CD14-positive monocyte (primary cell): ENCODE data around the gene ADCY2. TPM values are rescaled to one million over a fixed set of nuclear protein-coding genes. Genes with fewer than 3 reads are reported as not detected.
A peak's percentile ranks its signal among the peaks of the same experiment; 100 is the strongest.

ENCODE experiments used
- DNase-seq, 3 donors: peaks; one replicate each; pipeline ENCODE4 v3.0.0-alpha.2; 2011 to 2022
- H2AFZ ChIP-seq: 2 replicates; pipeline ENCODE4 v1.6.0; 2012; ENCODE audit warnings: mild to moderate bottlenecking, low read depth, low read length, inconsistent platforms; ENCODE audit not compliant: insufficient read depth, poor library complexity, severe bottlenecking
- H3K27ac ChIP-seq, 2 donors: 1 replicate in 1 of 2; 2 replicates in 1 of 2; pipeline ENCODE4 v1.5.1; 2012 to 2013; ENCODE audit warnings: low read length in 2 of 2, control low read depth in 1 of 2, inconsistent platforms in 1 of 2, low read depth in 1 of 2, mild to moderate bottlenecking in 1 of 2
- H3K27me3 ChIP-seq, 2 donors: one replicate each; pipeline versions ENCODE4 v1.6.0 to v1.6.1; 2011 to 2013; ENCODE audit warnings: low read length in 2 of 2; ENCODE audit not compliant: control insufficient read depth in 2 of 2, insufficient read depth in 2 of 2
- H3K36me3 ChIP-seq, 2 donors: replicated peaks in 1 of 2; 1 replicate in 1 of 2; 2 replicates in 1 of 2; pipeline versions ENCODE4 v1.5.1 to v1.6.1; 2012 to 2013; ENCODE audit warnings: low read length in 2 of 2, control low read depth in 1 of 2, inconsistent platforms in 1 of 2, mild to moderate bottlenecking in 1 of 2; ENCODE audit not compliant: insufficient read depth in 2 of 2, control insufficient read depth in 1 of 2
- H3K4me1 ChIP-seq, 2 donors: 1 replicate in 1 of 2; 2 replicates in 1 of 2; pipeline versions ENCODE4 v1.5.1 to v1.6.1; 2012 to 2013; ENCODE audit warnings: low read length in 2 of 2, control low read depth in 1 of 2, inconsistent platforms in 1 of 2, mild to moderate bottlenecking in 1 of 2, moderate library complexity in 1 of 2; ENCODE audit not compliant: insufficient read depth in 2 of 2, control insufficient read depth in 1 of 2
- H3K4me2 ChIP-seq: replicated peaks from 2 replicates; pipeline ENCODE3; 2012; ENCODE audit warnings: low read length, moderate library complexity, mild to moderate bottlenecking; ENCODE audit not compliant: poor library complexity, severe bottlenecking; ENCODE audit errors: extremely low read depth
- H3K4me3 ChIP-seq, 3 experiments: fragments of 200-600 bp in 1 of 3; sonication (generic) in 1 of 3; replicated peaks in 1 of 3; 1 replicate in 2 of 3; 2 replicates in 1 of 3; pipeline ENCODE4 v1.5.1; 2011 to 2013; ENCODE audit warnings: low read length in 3 of 3, mild to moderate bottlenecking in 3 of 3, control low read depth in 2 of 3, low read depth in 2 of 3, inconsistent platforms in 1 of 3, moderate library complexity in 1 of 3
- H3K79me2 ChIP-seq: 2 replicates; pipeline ENCODE4 v1.6.0; 2012; ENCODE audit warnings: mild to moderate bottlenecking, control low read depth, inconsistent platforms, low read length, moderate library complexity; ENCODE audit not compliant: insufficient read depth
- H3K9ac ChIP-seq: 2 replicates; pipeline ENCODE4 v1.6.0; 2017; ENCODE audit warnings: low read length, mild to moderate bottlenecking; ENCODE audit not compliant: insufficient read depth, poor library complexity, severe bottlenecking
- H3K9me3 ChIP-seq, 2 donors: replicated peaks in 1 of 2; 1 replicate in 1 of 2; 2 replicates in 1 of 2; pipeline versions ENCODE4 v1.5.1 to v1.6.1; 2012 to 2013; ENCODE audit warnings: low read length in 2 of 2, control low read depth in 1 of 2; ENCODE audit not compliant: control insufficient read depth in 1 of 2, insufficient read depth in 1 of 2
- H4K20me1 ChIP-seq: 2 replicates; pipeline ENCODE4 v1.6.0; 2012; ENCODE audit warnings: mild to moderate bottlenecking, low read length, control low read depth, moderate library complexity; ENCODE audit not compliant: insufficient read depth
- H3K27ac Mint-ChIP-seq, 7 donors: one replicate each; pipeline ENCODE4 v1.8.0; 2020; ENCODE audit warnings: mild to moderate bottlenecking in 7 of 7, mixed read lengths in 7 of 7, moderate library complexity in 6 of 7, inconsistent platforms in 2 of 7
- H3K27me3 Mint-ChIP-seq, 3 donors: one replicate each; pipeline ENCODE4 v1.8.0; 2021 to 2022; ENCODE audit warnings: low read depth in 3 of 3, mild to moderate bottlenecking in 3 of 3, mixed read lengths in 3 of 3, moderate library complexity in 3 of 3, inconsistent platforms in 1 of 3
- H3K36me3 Mint-ChIP-seq, 2 donors: one replicate each; pipeline ENCODE4 v1.8.0; 2020; ENCODE audit warnings: mixed read lengths in 2 of 2, inconsistent platforms in 1 of 2, mild to moderate bottlenecking in 1 of 2
- H3K4me1 Mint-ChIP-seq: one replicate; pipeline ENCODE4 v1.8.0; 2020; ENCODE audit warnings: mild to moderate bottlenecking, mixed read lengths
- H3K4me3 Mint-ChIP-seq, 2 donors: one replicate each; pipeline ENCODE4 v1.8.0; 2020; ENCODE audit warnings: mild to moderate bottlenecking in 2 of 2, mixed read lengths in 2 of 2, moderate library complexity in 1 of 2
- H3K9me3 Mint-ChIP-seq, 7 donors: one replicate each; pipeline ENCODE4 v1.8.0; 2020 to 2022; ENCODE audit warnings: mixed read lengths in 7 of 7, mild to moderate bottlenecking in 6 of 7, moderate library complexity in 6 of 7, inconsistent platforms in 2 of 7
- WGBS: methylation state at CpG from one replicate; pipeline ENCODE4 v1.1.5; 2013; ENCODE audit warnings: missing lambda C conversion rate; ENCODE audit not compliant: insufficient coverage; 5-methylcytosine and 5-hydroxymethylcytosine counted together
- intact Hi-C, 2 donors: fragments of 100-400 bp; cut with micrococcal nuclease; formaldehyde crosslinking; loops; one replicate each; pipeline versions ENCODE4 v1.15.0 to v1.15.1; 2023
- polyA plus RNA-seq, 3 donors: library from polyadenylated mRNA; depleted of rRNA in 1 of 3; unstranded in 2 of 3; stranded (reverse) in 1 of 3; fragments of 300-500 nt in 2 of 3; fragments of >200 nt in 1 of 3; fragmentation: Illumina TruSeq in 2 of 3; gene quantifications; 1 replicate in 2 of 3; 2 replicates in 1 of 3; pipeline ENCODE4 v1.2.3, GENCODE V29; 2012 to 2021
- TF ChIP-seq, protein P1 (sequence below): fragments of 200-600 bp; IDR thresholded peaks from one replicate; pipeline ENCODE4 v1.8.0; 2022; ENCODE audit warnings: antibody characterized with exemption, mild to moderate bottlenecking

ADCY2 gene
- polyA plus RNA-seq, 3 donors: not detected

DNA sequence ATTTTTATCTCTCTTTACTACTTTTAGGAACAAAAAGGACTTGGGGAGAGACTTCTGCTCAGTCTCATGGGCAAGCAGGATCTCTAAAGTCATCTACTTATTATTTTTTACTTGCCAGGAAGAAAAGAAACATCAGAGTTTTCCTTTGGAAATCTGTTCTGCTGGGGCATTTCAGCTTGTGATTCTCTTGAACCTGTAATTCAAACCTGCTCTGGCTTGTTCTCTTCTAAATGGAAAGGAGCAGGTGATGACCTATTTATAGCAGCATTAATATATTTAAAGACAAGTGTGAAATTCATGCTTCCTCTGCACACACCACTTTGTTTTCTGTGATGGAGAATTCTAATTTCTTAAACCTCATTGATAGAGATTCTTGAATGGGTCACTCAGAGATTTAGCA, 2.0 kb downstream of the ADCY2 start:
- H3K4me3 ChIP-seq: no peak overlapping the region
- no peaks in the 10 kb centered on the region for H3K4me1 ChIP-seq
- no peak overlapping the region for H3K4me2 ChIP-seq
- Mint-ChIP-seq H3K9me3 (peaks cover 0 to 10% (median 3%) of the 10 kb centered on the region in 7 donors), H3K27me3 (peaks cover 55 to 72% (median 56%) of the 10 kb centered on the region in 3 donors), H3K27ac (no peak overlapping the region), H3K4me1 (peaks cover 5% of the 10 kb centered on the region), H3K36me3 (peaks cover 5 to 6% of the 10 kb centered on the region in 2 donors), H3K4me3 (no peak overlapping the region)
- peaks cover 0 to 20% of the 10 kb centered on the region in 2 donors for H3K9me3 ChIP-seq
- intact Hi-C loops: no loop called here
- TF ChIP-seq, protein P1, sequence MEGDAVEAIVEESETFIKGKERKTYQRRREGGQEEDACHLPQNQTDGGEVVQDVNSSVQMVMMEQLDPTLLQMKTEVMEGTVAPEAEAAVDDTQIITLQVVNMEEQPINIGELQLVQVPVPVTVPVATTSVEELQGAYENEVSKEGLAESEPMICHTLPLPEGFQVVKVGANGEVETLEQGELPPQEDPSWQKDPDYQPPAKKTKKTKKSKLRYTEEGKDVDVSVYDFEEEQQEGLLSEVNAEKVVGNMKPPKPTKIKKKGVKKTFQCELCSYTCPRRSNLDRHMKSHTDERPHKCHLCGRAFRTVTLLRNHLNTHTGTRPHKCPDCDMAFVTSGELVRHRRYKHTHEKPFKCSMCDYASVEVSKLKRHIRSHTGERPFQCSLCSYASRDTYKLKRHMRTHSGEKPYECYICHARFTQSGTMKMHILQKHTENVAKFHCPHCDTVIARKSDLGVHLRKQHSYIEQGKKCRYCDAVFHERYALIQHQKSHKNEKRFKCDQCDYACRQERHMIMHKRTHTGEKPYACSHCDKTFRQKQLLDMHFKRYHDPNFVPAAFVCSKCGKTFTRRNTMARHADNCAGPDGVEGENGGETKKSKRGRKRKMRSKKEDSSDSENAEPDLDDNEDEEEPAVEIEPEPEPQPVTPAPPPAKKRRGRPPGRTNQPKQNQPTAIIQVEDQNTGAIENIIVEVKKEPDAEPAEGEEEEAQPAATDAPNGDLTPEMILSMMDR: no peak
- H2AFZ ChIP-seq: no peak overlapping the region
- H3K27ac ChIP-seq: no peak overlapping the region
- H3K79me2 ChIP-seq: no peaks in the 10 kb centered on the region
- H3K9ac ChIP-seq: no peak overlapping the region
- no peaks in the 10 kb centered on the region for H4K20me1 ChIP-seq
- no peak for DNase-seq
- H3K36me3 ChIP-seq: no peaks in the 10 kb centered on the region
- peaks cover 41 to 60% of the 10 kb centered on the region in 2 donors for H3K27me3 ChIP-seq

DNA sequence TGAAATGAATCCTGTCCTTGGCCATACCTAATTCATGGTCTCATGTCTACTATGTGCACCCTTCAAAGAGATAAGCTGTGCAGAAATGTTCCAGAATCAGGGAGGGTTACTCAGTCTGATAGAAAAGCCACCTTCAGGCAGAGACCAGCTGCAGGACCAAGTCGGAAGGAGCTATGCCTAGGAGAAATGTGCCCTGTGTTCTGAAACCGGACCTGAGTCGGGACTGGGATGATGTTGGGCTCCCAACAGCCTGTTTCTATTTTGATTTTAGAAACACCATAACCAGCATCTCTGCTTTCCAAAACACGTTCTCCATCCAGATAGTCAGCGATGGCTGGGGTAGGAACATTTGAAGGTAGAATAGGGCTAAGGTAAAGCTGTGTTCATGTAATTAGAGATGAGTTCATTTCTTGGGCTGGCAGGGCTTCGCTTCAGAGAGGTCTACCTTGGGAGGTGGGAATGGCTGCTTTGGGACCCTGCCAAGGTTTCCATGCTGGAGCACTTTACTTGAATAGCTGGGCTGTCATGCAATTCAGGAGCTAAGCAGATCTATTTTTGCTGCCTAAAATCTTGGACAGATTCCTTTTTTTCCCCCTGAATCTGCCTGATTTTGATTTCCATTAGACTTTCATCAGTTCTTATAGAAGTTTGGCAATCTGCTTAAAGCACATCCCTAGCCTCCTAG, 2.8 kb downstream of the ADCY2 start:
- intact Hi-C loops: no loop called here
- Mint-ChIP-seq H3K27me3 (peaks cover 47 to 64% (median 48%) of the 10 kb centered on the region in 3 donors), H3K9me3 (peaks cover 0 to 10% (median 3%) of the 10 kb centered on the region in 7 donors), H3K27ac (no peak overlapping the region), H3K4me1 (peaks cover 5% of the 10 kb centered on the region), H3K4me3 (peak overlapping the region in 1 of 2 donors; percentile 70), H3K36me3 (peaks cover 5 to 6% of the 10 kb centered on the region in 2 donors)
- 83% methylated on average over 2 of the region's 6 CpGs for WGBS
- no peak overlapping the region for H3K4me2 ChIP-seq
- H3K27me3 ChIP-seq: peaks cover 39 to 56% of the 10 kb centered on the region in 2 donors
- TF ChIP-seq, protein P1: no peak
- H3K27ac ChIP-seq: no peak overlapping the region
- H4K20me1 ChIP-seq: no peaks in the 10 kb centered on the region
- H3K79me2 ChIP-seq: no peaks in the 10 kb centered on the region
- H3K4me1 ChIP-seq: no peaks in the 10 kb centered on the region
- H2AFZ ChIP-seq: no peak overlapping the region
- H3K4me3 ChIP-seq: no peak overlapping the region
- H3K9ac ChIP-seq: no peak overlapping the region
- H3K36me3 ChIP-seq: no peaks in the 10 kb centered on the region
- DNase-seq: no peak
- H3K9me3 ChIP-seq: peaks cover 0 to 20% of the 10 kb centered on the region in 2 donors
